Smooth muscle cell (in vitro differentiated cells): ENCODE measurements around the gene FRY. TPM values are rescaled to one million over a fixed set of nuclear protein-coding genes. Genes with fewer than 3 reads are reported as not detected.

Experiments used
- DNase-seq: peaks from one replicate; lab custom pipeline; 2025; ENCODE audit not compliant: unreplicated experiment; lab: John Stamatoyannopoulos, UW
- H2AFZ ChIP-seq: fragments of 200-600 bp; sonication (generic); 2 replicates; pipeline ENCODE4 v1.6.0; 2016; ENCODE audit warnings: antibody characterized with exemption, low read depth, mild to moderate bottlenecking
- H3F3A ChIP-seq: fragments of 200-600 bp; sonication (generic); 2 replicates; pipeline ENCODE4 v1.6.0; 2017; ENCODE audit warnings: antibody characterized with exemption, low read depth
- H3K27ac ChIP-seq: fragments of 200-600 bp; sonication (generic); 2 replicates; pipeline ENCODE4 v1.5.1; 2016; ENCODE audit warnings: low read depth, mild to moderate bottlenecking
- H3K27me3 ChIP-seq: fragments of 200-600 bp; sonication (generic); 2 replicates; pipeline ENCODE4 v1.6.1; 2016; ENCODE audit warnings: low read depth, mild to moderate bottlenecking
- H3K36me3 ChIP-seq: fragments of 200-600 bp; sonication (generic); 2 replicates; pipeline ENCODE4 v1.5.1; 2016; ENCODE audit warnings: low read depth
- H3K4me1 ChIP-seq: fragments of 200-600 bp; sonication (generic); 2 replicates; pipeline ENCODE4 v1.5.1; 2016; ENCODE audit warnings: low read depth
- H3K4me2 ChIP-seq: fragments of 200-600 bp; sonication (generic); 2 replicates; pipeline ENCODE4 v1.6.0; 2016; ENCODE audit warnings: mild to moderate bottlenecking
- H3K4me3 ChIP-seq: fragments of 200-600 bp; sonication (generic); 2 replicates; pipeline ENCODE4 v1.5.1; 2016; ENCODE audit warnings: mild to moderate bottlenecking
- H3K79me2 ChIP-seq: fragments of 200-600 bp; sonication (generic); 2 replicates; pipeline ENCODE4 v1.6.0; 2016; ENCODE audit warnings: low read depth, mild to moderate bottlenecking
- H3K9ac ChIP-seq: fragments of 200-600 bp; sonication (generic); 2 replicates; pipeline ENCODE4 v1.6.0; 2016; ENCODE audit warnings: low read depth
- H3K9me3 ChIP-seq: fragments of 200-600 bp; sonication (generic); replicated peaks from 2 replicates; pipeline ENCODE4 v1.5.1; 2016; ENCODE audit warnings: low read depth
- H4K20me1 ChIP-seq: fragments of 200-600 bp; sonication (generic); 2 replicates; pipeline ENCODE4 v1.6.0; 2016; ENCODE audit warnings: low read depth
- WGBS: methylation state at CpG from one replicate; pipeline ENCODE4 v1.1.7; 2016; ENCODE audit warnings: low lambda C conversion rate; 5-methylcytosine and 5-hydroxymethylcytosine counted together
- polyA plus RNA-seq: library from polyadenylated mRNA; unstranded; fragments of >200 nt; fragmentation: Nextera tagmentation; extraction: Ambion mirVana; gene quantifications from 2 replicates; pipeline ENCODE4 v1.2.1, GENCODE V29; 2016
- total RNA-seq: library from RNA; depleted of rRNA; stranded (reverse); fragments of >200 nt; gene quantifications from 2 replicates; pipeline ENCODE4 v1.2.3, GENCODE V29; 2014
- TF ChIP-seq, protein P1 (sequence below): fragments of 200-600 bp; sonication (generic); IDR thresholded peaks from 2 replicates; pipeline ENCODE4 v1.5.1; 2017; ENCODE audit warnings: borderline replicate concordance, mild to moderate bottlenecking, antibody characterized with exemption; ENCODE audit not compliant: insufficient read depth, poor library complexity, severe bottlenecking

The FRY gene
- total and polyA plus RNA-seq, 2 experiments from 2014 or later = 1.1 to 3.2 TPM

DNA sequence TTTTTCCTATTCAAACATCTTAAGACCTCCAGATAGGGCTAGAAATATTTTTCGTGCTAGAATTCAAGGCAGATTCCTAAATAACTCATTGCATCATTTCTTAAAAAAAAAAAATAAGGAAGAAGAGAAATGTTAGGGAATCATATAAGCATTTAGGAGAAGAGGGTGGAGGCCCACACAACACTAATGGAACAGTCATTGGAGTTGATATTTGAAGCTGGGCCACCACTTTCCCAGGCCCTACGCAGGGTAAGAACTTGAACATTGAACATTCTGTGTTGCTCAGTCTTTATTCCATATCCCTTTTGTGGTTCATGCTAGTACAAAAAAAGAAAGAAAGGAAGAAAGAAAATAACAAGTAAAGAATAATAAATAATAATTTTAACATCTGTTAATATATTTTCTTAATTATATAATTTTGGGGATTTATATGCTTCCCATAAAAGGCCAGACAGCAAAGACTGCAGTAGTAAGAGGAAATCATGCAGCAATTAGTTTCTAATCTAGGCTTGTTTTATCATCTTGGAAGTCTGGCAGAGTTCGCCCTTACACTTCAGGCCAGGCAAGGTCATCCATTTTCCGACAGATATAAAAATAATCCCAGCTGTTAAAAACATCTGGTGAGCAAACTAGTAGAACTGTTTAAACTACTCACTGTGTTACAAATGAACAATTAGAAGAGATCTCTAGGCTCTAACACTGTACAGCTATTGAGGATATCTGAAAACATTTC lies 127.7 kb downstream of the FRY start:
- TF ChIP-seq, protein P1, sequence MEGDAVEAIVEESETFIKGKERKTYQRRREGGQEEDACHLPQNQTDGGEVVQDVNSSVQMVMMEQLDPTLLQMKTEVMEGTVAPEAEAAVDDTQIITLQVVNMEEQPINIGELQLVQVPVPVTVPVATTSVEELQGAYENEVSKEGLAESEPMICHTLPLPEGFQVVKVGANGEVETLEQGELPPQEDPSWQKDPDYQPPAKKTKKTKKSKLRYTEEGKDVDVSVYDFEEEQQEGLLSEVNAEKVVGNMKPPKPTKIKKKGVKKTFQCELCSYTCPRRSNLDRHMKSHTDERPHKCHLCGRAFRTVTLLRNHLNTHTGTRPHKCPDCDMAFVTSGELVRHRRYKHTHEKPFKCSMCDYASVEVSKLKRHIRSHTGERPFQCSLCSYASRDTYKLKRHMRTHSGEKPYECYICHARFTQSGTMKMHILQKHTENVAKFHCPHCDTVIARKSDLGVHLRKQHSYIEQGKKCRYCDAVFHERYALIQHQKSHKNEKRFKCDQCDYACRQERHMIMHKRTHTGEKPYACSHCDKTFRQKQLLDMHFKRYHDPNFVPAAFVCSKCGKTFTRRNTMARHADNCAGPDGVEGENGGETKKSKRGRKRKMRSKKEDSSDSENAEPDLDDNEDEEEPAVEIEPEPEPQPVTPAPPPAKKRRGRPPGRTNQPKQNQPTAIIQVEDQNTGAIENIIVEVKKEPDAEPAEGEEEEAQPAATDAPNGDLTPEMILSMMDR = no peak
- Histone ChIP-seq H3K27me3 (no peaks in the 10 kb centered on the region), H3K4me1 (no peaks in the 10 kb centered on the region), H3K9ac (no peak overlapping the region), H3K9me3 (no peaks in the 10 kb centered on the region), H3K79me2 (no peaks in the 10 kb centered on the region), H4K20me1 (no peaks in the 10 kb centered on the region), H2AFZ (peak overlapping the region; percentile 71), H3K4me3 (no peak overlapping the region), H3F3A (no peaks in the 10 kb centered on the region), H3K27ac (no peak overlapping the region), H3K36me3 (no peaks in the 10 kb centered on the region), H3K4me2 (peak overlapping the region; percentile 17)
- no peak for DNase-seq
- 53% methylated on average over 4 of the region's 4 CpGs for WGBS

DNA sequence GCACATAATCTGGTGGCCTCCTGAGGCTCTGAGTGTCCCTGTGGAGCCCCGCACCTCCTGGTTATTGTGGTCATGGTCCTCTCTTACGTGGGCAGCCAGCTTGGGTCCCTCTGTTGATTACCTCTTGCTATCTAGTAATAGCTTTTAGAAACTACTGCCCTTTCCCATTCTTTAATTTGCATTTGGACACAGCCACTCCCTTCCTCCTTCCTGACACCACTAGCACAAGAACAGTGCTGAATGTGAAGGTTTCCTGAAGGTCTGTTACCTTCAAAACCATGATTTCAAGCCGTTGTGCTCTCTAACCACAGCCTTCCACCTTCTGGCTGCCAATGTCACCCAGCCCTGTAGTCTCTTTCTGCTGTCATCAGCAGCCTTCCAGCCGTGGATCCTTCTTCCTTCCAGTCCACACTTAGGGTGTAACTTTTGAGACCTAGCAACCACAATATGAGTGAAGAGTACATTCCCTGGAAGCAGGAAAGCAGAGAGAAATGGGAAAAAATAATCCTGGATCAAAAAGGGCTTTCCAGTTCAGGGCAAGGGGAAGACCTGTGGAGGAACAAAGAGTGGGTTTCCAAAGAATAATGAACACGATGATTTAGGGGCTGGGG lies 130.9 kb downstream of the FRY start:
- Histone ChIP-seq H2AFZ (no peak overlapping the region), H3K27me3 (no peaks in the 10 kb centered on the region), H3K9ac (no peak overlapping the region), H3F3A (no peaks in the 10 kb centered on the region), H3K9me3 (no peaks in the 10 kb centered on the region), H3K4me2 (no peak overlapping the region), H3K4me1 (no peaks in the 10 kb centered on the region), H3K79me2 (no peaks in the 10 kb centered on the region), H3K27ac (no peak overlapping the region), H3K36me3 (no peaks in the 10 kb centered on the region), H3K4me3 (no peak overlapping the region), H4K20me1 (no peaks in the 10 kb centered on the region)
- no peak for DNase-seq
- TF ChIP-seq, protein P1 = no peak
- WGBS = 93% methylated on average over 5 of the region's 5 CpGs

DNA sequence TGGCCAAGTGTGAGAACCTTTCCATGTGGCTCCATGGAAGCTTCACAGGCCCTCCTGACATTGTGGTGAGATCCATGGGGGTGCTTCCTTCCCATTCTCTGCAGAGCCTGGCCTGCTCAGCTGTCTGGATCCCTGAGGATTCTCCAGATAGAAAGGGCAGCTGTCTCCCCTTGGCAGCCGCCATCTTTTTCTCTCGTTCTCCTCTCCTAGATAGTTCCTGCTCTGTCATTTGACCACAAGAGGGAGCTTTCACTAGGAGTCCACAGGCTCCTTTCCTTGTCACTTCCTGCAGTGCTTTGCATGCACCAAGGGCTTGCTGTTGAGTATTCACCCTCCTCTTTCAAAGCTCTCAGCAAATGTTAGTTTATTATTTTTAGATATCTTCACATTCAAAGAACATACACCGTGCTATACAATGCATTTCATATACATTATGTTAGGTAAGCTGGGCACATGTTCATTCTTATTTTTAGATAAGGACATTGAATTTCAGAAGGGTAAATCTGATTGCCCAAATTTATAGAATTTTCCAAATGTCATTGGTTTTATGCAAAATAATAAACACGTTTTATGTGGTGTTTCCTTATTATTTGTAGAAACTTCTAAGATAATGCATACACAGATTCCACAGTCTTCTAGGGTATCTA lies 133.2 kb downstream of the FRY start:
- Histone ChIP-seq H3K9me3 (no peaks in the 10 kb centered on the region), H3F3A (no peaks in the 10 kb centered on the region), H3K27ac (no peak overlapping the region), H3K27me3 (no peaks in the 10 kb centered on the region), H3K9ac (no peak overlapping the region), H3K79me2 (no peaks in the 10 kb centered on the region), H3K36me3 (no peaks in the 10 kb centered on the region), H4K20me1 (no peaks in the 10 kb centered on the region), H3K4me3 (no peak overlapping the region), H3K4me1 (no peaks in the 10 kb centered on the region), H3K4me2 (no peak overlapping the region), H2AFZ (peak overlapping the region; percentile 39)
- TF ChIP-seq, protein P1 = peak; percentile 45
- 50% methylated on average over 4 of the region's 4 CpGs for WGBS
- DNase-seq = no peak
